ENCODE results near the gene NABP1. TPM values are rescaled to one million over a fixed set of nuclear protein-coding genes. Genes with fewer than 3 reads are reported as not detected.
"Not testable (repeated sequence)": the region's sequence is repeated elsewhere in the genome, so short reads cannot be mapped to it uniquely, and the experiment has no call there.

The NABP1 gene, protein sequence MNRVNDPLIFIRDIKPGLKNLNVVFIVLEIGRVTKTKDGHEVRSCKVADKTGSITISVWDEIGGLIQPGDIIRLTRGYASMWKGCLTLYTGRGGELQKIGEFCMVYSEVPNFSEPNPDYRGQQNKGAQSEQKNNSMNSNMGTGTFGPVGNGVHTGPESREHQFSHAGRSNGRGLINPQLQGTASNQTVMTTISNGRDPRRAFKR
- 10 to 100 TPM; 51.3 to 52.0 TPM for total RNA-seq

DNA sequence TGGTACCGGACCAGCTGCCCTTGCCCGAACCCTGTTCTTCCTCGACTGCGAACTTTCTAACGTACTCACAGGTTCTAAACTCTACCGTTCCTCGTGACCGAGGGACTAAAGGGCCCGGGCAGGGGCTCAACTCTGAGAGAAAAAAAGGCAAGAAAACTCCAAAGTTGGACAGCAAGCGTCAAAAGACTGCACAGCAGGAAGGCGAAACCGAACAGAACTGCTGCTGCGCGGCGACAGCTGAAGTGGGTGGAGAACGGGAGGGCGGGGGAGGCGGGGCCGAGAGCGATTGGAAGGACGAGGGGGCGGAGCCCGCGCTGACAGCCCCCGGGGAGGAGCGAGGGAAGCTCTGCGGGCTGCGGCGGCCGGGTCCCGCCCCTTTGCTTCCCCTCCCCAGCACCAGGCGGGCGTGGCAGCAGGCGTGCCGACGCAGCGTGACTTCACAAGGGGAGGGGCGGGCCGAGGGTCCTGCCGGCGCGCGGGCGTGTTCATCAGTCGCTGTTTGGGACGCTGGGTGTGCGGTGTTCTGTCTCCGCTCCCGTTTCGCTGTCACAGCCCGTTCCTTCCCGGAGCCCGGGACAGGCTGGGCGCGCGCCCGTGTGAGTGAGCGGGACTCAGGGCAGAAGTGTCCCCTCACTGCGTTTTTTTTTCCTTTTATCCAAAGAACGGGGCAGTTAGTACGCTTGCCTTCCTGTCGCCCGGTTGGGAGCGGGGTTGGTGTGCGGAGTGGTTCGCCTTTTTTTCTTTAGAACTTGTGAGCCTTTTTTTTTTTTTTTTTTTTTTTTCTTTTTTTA lies at the start of gene NABP1:
Gene NABP1, plus strand, starts transcription at position 491 of the 791 bp plus-strand sequence. CDS start 479 bp downstream, outside the sequence.
- ChIA-PET CTCF (interaction anchor here (0.7 to 1.5 kb wide), 4 partner anchors 14 to 927 kb away, joined by 3 to 5 read pairs (median 3); no protein-coding TSS in a partner anchor), POLR2A (interaction anchor here (0.6 to 3.3 kb wide), 17 partner anchors 8 to 563 kb away, joined by 3 to 27 read pairs (median 4); no protein-coding TSS in a partner anchor)

DNA sequence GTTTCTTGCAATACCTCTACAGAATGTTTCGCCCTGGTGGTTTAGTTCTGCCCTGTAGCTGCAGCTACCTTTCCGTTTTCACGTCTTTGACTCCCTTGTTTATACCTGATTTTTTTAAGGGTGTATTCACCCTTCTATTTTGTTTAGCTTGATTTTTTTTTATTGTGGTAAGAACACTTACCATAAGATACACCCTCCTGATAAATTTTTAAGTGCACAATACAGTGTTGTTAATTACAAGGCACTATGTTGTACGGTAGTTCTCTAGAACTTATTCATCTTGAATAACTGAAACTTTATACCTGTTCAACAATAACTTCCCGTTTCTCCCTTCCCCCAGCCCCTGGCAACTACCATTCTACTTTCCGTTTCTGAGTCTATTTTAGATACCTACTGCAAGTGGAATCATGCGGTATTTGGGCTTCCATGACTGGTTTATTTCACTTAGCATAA lies 48.9 kb upstream of the NABP1 start:
- ChIA-PET POLR2A (interaction anchor here (0.6 kb wide), 1 partner anchor 47 kb away, joined by 3 read pairs; no protein-coding TSS in a partner anchor), CTCF (no interaction called here)

DNA sequence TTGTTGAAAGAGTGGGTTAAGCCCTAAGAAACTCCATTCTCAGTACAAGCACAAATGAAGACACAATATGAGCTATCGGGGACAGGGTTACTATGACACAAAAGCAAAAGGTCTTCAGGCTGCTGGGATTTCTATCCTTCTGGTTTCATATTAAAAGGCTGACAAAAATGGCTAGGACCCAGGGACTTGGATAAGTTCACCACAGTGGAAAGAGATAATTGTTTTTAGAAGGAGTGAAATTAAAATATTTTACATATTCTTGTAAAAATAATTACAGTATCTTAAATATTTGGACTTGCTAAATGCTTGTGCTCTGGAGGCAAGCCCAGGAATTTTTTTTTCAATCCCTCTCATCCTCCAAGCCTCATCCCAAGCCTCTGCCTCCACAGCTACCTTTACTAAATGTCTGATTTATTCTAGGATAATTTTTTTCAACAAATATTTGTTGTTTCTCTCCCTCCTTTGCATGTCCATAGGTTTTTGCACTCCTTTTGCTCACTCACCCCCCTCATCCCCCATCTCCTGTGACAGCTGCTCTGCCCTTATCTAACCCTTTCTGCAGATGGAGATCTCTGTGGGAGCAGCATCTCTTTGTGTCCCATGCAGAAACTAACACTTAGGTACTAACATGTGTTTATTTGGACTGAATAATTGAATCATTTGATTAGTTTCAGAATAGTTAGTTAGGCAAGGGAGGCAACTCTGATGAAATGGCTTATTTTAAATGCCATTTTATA lies 47.8 kb upstream of the NABP1 start:
- POLR2A ChIA-PET, result interaction anchor here (0.6 kb wide), 1 partner anchor 12 kb away, joined by 3 read pairs; no protein-coding TSS in a partner anchor

DNA sequence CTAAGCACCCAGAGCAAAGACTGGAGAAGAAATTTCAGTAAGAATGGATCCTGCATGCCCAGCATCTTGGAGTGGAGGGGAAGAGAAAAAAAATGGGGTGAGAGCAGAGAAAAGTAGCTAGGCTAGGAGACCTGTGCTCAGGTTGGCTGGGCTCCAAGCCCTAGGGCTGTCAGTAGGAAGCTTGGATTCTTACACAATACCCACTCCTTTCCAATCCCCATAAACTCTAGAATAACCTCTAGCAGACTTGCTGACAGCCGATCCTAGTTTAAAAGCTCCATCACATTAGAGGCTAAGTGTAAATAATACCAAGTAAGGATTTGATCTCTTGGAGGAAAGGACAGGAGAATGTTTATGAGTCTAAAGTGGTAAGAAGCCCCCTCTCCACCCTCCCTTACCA lies 46.2 kb upstream of the NABP1 start:
- CTCF ChIA-PET, result no interaction called here
- POLR2A ChIA-PET, result no interaction called here

More for the DNA sequence above, 47.8 kb upstream of the NABP1 start:
- CTCF ChIA-PET, result no interaction called here

DNA sequence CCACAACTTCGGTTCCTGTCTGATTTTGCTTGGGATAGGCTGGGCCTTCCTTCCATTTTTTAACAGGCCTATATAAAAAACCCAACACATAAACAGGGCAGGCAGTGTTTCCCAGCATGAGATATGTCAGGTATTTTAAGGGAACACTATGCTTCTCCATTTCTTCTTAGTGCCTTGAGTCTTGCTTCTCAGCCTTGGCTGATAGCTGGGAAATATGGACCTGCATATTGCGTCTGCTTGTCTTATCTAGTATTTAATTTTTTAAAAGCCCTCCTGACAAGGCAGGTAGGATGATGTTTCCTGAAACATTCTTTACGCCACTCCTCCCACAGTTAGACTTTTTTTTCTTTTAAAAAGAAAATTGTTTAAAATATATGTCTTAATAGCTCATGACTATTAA lies 45.5 kb upstream of the NABP1 start:
- CTCF ChIA-PET, result no interaction called here
- POLR2A ChIA-PET, result no interaction called here

DNA sequence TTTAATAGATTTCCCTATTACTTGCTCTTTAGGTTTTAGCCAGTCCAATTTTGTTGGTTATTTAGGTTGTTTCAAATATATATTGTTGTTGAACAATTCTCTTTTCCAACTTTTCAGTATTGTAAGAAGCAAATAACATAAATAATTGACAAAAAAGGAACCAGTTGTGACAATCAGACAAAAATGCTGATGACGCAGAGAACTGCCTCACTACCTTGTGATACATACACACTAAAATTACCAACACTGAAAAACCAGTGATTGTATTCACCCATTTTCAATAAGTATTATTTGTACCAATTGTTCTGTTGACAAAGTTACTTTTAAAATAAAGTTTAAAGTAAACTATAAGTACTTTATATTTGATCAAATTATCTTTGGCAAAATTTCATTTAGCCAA lies 43.1 kb upstream of the NABP1 start:
- ChIA-PET CTCF (no interaction called here), POLR2A (no interaction called here)

DNA sequence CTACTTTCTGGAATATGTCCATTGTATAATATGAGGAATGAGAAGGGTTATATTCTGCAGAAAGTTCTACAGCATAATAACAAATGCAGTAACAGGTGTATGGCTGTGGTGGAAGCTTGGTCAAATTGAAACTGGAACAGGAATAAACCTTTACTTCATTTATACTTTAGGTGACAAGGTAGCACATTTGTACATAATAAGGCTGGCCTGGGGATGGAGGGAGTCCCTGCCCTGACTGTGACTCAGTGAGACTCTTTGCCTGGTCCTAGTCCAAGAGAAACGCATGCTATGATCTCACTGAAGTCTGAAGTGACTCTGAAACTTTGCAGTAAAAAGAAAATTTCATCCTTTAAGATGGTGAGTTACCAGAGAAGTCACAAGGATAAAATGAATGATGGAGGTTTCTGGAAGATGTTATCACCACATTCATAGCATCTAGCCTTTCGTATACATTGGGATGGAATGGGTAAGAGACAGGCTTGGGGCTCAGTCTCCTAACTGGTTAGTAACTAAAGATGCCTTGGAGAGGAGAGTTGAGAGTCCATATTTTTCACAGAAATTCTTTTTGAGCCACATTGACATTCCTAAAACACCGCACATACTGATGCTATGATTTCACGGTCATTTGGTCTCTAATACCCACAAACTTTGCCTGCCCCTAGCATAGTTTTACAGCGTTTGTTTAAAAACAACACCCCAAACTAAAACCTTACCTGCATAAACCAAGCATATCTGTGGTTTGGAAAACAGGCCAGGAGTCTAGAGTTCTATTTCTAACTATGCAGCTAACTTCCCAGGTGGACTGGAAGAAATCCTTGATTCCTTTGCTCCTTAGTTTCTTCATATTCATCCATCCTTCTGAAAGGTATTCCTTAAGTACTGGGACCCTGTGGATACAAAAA lies 42.4 kb upstream of the NABP1 start:
- CTCF ChIA-PET, result interaction anchor here (1.6 kb wide), 1 partner anchor 40 kb away, joined by 3 read pairs; no protein-coding TSS in a partner anchor
- POLR2A ChIA-PET, result interaction anchor here (3.3 kb wide), 1 partner anchor 41 kb away, joined by 23 read pairs; the partner anchor contains the start of gene NABP1

DNA sequence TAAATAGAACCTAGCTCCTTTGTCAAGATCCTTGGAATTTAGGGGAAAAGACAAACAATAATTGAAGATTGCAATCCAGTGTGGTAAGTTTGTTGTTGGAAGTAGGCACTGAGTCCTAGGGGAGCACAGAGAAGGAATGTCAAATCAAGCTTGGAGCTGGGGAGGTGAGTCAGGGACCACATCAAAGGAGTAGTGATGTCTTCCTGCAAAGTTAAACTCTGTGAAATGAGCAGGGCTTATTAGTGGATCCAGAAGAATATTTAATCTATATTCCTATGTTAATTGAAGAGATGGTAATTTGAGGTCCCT lies 41.7 kb upstream of the NABP1 start:
- CTCF ChIA-PET, result interaction anchor here (1.6 kb wide), 1 partner anchor 40 kb away, joined by 3 read pairs; no protein-coding TSS in a partner anchor

DNA sequence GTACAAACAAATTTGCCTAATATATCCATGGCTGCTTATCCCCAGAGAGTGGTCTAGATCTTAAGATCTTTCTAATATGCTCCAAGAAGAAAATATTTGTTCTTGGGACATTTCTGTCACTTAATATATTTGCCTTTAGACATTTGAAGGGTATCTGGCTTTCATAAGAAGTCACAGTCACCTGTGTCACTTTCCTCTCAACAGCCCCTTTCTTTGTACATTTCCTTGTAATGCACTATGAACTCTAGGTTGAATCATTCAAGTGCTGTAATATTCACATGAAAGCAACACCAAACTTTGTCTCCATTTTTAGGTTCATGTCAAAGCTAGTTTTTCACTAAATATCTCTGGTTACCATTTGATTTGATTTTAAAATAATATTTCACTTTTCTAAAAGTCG lies 41.4 kb upstream of the NABP1 start:
- ChIA-PET POLR2A (interaction anchor here (0.8 to 3.3 kb wide), 2 partner anchors 28 to 40 kb away, joined by 3 to 23 read pairs; partner anchors contain the start of gene NABP1), CTCF (interaction anchor here (1.0 to 1.6 kb wide), 2 partner anchors 39 to 81 kb away, joined by 3 read pairs; no protein-coding TSS in a partner anchor)

More for the DNA sequence above, 41.7 kb upstream of the NABP1 start:
- POLR2A ChIA-PET, result interaction anchor here (3.3 kb wide), 1 partner anchor 41 kb away, joined by 23 read pairs; the partner anchor contains the start of gene NABP1

DNA sequence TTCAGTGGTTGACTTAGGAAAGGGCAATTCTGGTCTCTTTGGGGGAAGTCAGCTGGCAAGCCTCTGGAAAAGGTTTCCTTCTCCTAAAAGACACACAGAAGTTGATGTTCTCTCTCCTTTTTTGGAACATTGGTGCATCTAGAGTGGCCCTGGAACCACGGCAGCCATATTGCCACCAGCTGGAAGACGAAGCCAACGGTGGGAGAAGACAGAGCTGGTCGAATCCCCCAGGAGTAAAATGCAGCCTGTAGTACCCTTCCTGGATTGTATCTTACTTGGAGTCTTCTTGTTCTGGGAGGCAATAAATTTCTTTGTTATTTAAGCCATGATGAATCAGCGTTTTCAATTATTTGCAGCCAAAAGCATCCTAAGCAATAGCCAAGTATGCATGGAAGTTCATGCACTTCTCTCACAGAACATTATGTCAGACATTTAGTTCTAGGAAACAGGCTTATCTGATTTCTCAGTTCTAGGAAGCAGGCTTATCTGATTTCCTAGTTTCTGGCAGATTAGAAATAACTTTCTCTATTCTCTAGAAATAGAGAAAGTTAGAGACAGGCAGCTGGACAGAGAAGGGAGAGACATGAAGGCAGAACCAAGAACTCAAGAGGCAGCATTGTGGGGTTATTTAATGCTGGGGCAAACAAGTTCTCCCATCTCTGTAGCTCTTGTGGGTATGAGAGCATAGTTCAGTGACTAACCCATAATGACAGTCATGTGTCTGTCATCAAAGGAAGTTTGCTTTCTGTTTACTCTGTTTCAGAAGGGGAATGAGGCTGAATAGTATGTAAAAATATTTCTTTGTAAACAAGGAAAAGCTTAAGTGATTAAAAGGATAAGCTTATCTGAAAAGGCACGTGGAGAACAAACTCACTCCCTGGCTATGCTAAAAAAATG lies 40.5 kb upstream of the NABP1 start:
- CTCF ChIA-PET, result interaction anchor here (1.0 to 1.6 kb wide), 7 partner anchors 11 to 88 kb away, joined by 3 to 6 read pairs (median 3); no protein-coding TSS in a partner anchor
- POLR2A ChIA-PET, result interaction anchor here (0.6 to 3.3 kb wide), 4 partner anchors 27 to 431 kb away, joined by 3 to 23 read pairs (median 3); partner anchors contain the start of gene NABP1

DNA sequence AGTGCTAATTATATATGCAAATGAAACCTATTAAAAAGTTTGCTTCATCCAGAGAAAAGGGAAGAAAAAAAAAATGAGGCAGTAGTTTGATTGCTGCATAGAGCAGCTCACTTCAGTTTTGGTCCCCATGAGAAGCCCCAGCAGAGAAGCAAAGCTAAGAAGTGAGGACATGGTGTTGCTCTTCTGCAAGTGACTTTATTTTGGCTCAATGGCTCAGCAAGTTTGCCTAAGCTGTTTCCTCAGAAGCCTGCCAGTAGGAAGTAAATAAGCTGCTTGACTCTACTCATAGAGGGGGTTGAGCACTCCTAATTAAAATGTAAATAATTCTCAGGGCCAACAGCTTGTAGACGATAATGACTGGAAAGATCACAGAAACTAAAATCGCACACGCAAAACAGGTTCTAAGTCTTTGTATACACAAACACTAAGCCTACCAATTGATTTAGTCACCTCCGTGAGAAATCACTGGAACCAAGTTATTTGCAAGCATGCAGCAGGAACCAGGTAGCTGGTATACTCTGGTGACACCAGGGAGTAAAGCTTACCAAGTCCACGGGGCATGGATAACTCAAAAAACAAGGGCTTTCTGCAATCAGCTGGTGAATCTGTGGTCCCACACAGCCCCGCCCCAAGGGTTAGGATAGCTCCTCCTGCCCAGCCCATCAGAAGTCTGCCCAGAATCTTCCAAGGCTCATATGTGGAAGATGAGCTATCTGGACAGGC lies 39.7 kb upstream of the NABP1 start:
- ChIA-PET POLR2A (interaction anchor here (0.6 to 3.3 kb wide), 4 partner anchors 22 to 432 kb away, joined by 3 to 23 read pairs (median 3); partner anchors contain the start of gene NABP1), CTCF (interaction anchor here (1.0 to 1.6 kb wide), 5 partner anchors 12 to 88 kb away, joined by 3 to 6 read pairs (median 3); no protein-coding TSS in a partner anchor)

DNA sequence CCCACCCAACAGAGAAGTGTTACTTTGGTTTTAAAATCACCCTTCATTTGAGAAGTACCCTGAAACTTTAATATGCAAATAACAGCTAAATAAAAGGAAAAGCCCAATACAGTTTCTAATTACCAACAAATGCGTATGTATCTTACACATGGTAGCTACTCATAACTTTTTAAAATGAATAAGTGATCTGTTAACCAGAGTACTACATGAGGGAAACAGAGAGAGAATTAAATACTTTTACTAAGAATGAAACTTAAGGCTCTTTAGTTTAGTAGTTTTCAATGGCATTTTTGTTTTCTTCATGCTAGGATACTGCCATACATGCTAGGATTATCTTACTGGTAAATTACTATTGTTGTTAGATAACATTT lies 39.1 kb upstream of the NABP1 start:
- ChIA-PET POLR2A (interaction anchor here (0.7 to 3.3 kb wide), 2 partner anchors 21 to 38 kb away, joined by 3 to 23 read pairs; partner anchors contain the start of gene NABP1), CTCF (interaction anchor here (1.5 to 1.6 kb wide), 3 partner anchors 13 to 53 kb away, joined by 3 to 6 read pairs (median 5); no protein-coding TSS in a partner anchor)

DNA sequence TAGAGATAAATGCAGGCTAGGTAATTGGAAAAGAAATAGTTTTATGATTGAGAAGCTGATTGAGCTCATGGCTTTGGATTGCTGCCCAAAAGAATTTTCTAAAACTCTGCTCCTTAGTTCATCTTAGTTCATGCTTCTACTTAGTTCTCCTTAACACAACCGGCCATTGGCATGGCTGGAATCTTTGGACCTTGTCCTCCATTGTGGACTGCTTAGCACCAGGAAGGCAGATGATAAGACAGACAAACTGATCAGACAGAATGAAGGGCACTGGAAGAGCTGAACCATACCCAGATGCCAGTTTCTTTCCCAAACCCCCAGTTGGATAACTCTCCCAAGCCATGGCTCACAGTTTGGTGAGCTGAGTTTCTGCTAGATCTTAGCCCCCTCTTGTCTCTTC lies 36.3 kb upstream of the NABP1 start:
- ChIA-PET POLR2A (no interaction called here), CTCF (interaction anchor here (1.2 kb wide), 1 partner anchor 11 kb away, joined by 3 read pairs; no protein-coding TSS in a partner anchor)

DNA sequence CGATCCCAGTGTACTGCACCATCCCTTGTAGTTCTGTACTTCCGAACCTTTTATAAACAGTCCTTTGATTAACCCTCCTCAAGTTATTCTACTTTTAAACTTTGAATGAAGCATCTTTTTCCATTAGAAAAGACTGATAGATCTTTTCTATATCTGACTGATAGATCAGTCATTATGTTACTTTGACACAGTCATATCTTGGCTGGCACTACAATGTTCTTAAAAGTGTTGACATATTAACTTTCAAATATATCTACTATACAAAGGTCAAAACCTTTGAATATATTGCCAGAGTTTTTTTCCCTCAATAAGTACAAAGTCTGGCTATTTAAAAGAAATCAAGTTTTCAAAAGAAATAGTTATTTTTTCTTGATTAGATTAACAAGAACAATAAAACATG lies 35.4 kb upstream of the NABP1 start:
- CTCF ChIA-PET, result no interaction called here
- POLR2A ChIA-PET, result interaction anchor here (1.4 kb wide), 1 partner anchor 35 kb away, joined by 7 read pairs; the partner anchor contains the start of gene NABP1

DNA sequence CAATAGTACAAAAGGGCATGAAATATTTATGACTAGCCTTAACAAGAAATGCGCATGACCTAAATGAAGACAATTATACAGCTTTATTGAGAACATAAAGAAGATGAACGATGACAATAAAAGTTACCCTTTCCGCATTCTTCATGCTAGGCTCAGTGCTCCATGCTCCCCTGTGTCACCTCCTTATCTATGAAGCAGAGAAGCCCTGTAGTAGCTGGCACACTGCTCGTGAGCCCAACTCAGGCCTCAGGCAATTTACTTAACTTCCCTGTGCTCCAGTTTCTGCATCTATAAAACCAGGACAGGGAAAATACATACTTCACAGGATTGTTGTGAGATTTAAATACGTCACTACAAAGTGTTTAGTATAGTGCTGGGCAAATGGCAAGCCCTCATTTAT lies 34.5 kb upstream of the NABP1 start:
- CTCF ChIA-PET, result no interaction called here
- POLR2A ChIA-PET, result interaction anchor here (1.4 kb wide), 1 partner anchor 34 kb away, joined by 7 read pairs; the partner anchor contains the start of gene NABP1

DNA sequence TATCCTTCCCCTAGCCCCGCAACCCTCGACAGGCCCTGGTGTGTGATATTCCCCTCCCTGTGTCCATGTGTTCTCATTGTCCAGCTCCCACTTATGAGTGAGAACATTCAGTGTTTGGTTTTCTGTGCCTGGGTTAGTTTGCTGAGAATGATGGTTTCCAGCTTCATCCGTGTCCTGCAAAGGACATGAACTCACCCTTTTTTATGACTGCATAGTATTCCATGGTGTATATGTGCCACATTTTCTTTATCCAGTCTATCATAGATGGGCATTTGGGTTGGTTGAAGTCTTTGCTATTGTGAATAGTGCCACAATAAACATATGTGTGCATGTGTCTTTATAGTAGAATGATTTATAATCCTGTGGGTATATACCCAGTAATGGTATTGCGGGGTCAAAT lies 33.3 kb upstream of the NABP1 start:
- POLR2A ChIA-PET, CTCF ChIA-PET: not testable (repeated sequence)
